NCI-H146 treated with DMSO at 0.1 percent for 48 hours (cell line): ENCODE data around the gene BANK1.

Source experiments
- DNase-seq: peaks from one replicate; lab custom pipeline; 2025; ENCODE audit not compliant: unreplicated experiment; lab: John Stamatoyannopoulos, UW

Gene BANK1

DNA sequence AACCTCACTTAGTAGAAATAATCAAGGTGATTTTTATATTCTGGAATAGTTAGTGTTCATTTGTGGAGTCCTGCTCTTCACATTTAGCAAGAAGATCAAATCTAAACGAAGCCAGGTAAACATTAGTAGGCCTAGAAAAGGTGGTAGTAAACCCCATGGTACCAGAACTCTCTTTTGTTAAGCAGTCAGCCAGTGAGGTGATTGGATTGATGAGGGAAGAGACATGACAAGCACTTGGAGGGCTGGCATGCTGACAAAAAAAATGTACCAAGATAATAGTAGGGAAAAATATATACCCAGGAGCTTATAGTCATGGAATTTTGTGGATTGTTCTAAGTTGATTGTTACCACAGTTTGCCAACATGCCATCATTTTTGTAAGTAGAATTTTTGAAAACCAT is 163.8 kb downstream of the BANK1 start:
- DNase-seq: no peak

GRCh38 chr4:101954975-101955678 is 164.6 kb downstream of the BANK1 start:
- no peak for DNase-seq

DNA sequence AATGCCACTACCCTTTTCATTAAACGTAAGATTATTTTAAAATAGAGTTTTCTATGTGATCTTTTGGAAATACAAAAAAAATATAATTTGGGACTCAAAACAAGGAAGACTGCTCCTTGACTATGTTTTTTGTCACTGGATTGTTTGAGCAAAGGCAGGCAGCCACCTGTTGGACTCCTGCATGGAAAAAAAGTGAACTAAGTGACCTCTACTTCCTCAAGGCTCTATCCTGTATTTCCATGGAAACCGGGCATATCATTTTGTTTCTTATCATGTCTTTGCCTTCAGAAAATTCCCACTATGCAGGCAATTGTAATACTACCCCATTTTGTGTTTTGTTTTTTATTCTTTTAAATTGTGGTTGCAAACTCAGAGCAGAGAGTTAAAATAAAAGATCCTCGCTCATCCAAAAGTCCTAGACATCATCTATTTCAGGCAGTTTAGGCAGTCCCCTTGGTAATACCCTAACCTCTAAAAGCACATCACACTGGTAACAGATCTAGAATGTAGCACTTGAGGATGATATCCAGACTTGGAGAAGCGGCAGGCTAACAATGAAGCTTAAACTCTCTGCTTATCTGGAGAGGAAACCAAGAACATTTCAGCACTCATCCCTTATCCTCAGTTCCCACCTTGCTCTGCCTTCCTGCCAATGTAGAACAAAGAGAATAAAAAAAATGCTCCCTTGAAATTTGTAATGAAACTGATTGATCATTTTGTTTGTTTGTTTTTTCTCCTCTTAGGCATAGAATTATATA is 165.7 kb downstream of the BANK1 start:
- no peak for DNase-seq

GRCh38 chr4:101958547-101958946 is 168.0 kb downstream of the BANK1 start:
- DNase-seq: no peak

DNA sequence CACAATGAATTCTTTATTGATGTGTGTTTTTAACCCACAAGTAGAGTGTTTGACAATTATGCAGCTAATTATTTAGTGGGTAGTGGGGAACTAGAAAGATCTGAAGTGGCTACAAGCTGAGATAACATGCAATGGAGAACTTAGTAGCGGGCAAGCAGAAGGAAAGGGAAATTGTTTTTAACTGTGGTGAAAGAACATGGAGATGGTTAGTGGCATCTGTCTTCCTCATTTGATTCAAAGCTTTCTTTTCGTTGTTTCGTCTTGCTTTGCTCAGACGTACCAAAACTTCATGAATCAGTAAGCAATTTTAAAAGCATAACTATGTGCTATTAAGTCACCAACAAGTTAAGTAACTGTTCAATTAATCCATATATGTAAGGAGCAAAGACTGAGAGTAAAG is 169.9 kb downstream of the BANK1 start:
- no peak for DNase-seq

GRCh38 chr4:101961144-101961543 is 170.6 kb downstream of the BANK1 start:
- no peak for DNase-seq

- DNase-seq: no peak
Observed at GRCh38 chr4:101967697-101968346, 177.3 kb downstream of the BANK1 start.

DNA sequence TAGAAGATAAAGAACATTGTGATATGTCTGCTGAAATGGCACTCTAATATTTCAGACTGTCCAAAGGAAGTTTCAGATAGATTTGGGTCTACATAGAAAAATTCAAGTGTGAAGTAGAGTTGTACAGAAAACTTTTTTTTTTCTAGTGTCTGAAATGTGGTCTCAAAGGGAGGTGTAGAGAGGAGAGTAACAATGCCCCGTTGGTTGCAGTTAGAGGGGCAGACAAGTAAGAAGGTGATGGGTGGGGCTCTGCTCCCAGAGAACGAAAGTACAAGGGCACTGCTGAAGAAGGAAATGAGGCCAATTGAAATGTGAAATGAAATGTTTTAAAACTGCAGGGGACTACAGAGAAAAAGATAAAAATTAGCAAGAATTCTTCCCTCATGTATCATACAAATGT is 177.8 kb downstream of the BANK1 start:
- DNase-seq: no peak

GRCh38 chr4:101969965-101970364 is 179.4 kb downstream of the BANK1 start:
- no peak for DNase-seq

GRCh38 chr4:101970547-101971155 is 180.1 kb downstream of the BANK1 start:
- DNase-seq: no peak

- no peak for DNase-seq
Observed at GRCh38 chr4:101972791-101973190, 182.3 kb downstream of the BANK1 start.

DNA sequence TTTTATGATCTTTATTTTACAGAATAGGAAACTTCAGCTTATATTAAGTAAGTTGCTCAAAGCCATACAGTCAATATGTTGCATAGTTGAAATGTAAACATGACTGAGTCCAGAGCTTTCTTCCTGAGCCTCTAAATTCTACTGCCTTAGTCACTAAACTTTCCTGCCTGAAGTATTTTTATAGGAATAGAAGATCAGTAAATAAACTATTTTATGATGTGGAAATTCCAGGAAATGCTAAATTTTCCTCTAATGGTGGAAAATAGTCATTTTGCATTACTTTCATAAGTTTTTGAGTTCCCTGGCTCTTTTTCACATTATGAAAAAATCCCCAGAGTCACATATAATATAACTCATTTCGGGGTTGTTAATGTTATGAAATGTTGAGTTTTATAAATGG is 182.8 kb downstream of the BANK1 start:
- DNase-seq: no peak

GRCh38 chr4:101977076-101977475 is 186.5 kb downstream of the BANK1 start:
- DNase-seq: no peak

GRCh38 chr4:101981756-101982155 is 191.2 kb downstream of the BANK1 start:
- no peak for DNase-seq

DNA sequence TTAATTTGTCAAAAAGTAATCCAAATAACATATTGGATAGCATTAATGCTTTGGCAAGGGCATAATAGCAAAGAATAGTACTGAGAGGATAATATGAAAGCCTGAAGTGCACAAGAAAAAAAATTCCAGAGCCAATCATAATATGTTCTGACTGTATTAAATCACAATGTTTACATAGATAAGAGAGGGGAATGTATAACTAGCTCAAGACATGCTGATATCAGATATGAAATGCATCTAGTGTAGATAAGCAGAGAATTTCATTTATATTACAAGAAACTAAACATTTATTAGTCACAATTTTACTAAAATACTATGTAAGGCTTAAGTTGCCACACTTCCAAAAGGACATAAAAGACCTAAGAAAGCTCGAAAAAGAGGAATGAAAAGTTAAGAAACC is 193.3 kb downstream of the BANK1 start:
- DNase-seq: no peak

- no peak for DNase-seq
Observed at GRCh38 chr4:101987623-101988243, 197.2 kb downstream of the BANK1 start.

DNA sequence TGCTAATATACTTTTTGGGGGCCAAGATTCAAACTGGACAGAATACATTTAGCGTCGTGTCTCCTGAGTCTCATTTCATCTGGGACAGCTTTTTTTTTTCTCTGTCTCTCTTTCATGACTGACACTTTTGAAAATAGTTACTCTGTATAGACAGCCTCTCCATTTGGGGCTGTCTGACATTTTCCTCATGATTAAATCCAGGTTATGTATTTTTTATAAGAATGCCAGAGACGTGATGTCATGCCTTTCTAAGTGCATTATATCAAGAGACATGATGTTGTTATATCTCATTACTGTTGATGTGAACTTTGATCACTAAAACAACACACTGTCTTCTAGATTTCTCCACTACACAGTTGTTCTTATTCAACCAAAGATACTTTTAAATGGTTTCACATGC is 199.0 kb downstream of the BANK1 start:
- no peak for DNase-seq

DNA sequence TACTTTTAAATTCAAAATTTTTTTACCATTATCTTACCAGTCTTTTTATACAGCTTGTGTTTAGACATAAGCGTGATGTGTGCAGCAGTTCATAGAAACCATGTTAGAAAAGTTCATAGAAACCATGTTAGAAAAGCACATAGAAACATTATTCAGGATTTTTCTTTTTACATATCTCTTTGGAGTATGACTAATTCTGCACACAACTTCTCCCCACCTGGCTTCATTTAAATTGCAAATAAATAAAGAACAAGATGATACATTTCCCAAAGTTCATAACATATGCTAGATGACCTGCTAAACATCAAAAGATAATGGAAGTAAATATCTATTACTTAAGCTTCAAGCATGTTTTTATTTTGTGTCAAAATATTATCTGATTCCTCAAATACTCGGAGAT is 201.9 kb downstream of the BANK1 start:
- no peak for DNase-seq

DNA sequence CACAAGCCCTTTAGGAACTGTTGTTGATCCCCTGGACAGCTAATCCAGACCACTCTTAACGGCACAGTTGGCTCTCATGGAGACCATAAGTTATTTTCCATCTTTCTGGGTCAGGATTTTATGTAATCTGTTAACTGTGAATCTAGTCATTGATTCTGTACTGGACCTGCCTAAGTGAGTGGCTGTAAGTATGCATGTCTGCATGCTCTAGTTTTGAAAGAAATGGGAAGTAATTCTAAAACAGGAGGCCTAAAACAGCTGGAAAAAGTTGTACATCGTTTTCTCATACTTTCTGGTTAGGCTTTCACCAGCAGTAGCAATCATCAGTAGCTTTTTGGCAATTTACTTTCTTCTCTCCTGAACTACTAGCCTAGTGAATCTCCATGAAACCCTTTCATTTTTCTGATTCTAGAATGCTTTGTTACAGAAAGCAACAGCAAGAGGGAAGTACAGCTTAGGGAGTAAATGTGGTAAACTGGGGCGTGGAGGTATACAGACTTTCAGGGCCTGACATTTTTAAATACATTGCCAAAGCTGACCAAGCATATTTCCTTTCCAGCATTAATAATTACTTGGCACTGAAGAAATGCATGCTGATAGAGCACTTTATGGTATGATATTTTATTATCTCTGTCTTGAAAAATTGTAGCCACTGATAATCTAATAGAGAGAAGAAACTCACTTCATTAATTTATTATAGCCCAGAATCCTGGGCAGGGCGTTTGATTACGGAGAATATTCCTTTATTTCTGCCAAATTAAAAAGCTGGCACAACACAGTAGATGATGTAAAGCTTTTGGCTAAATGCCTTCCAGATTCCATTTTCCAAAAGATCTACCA is 202.7 kb downstream of the BANK1 start:
- DNase-seq: no peak
